HG02885 (cell line): ENCODE results near the gene UBE2G1.
"Not testable (repeated sequence)": the region's sequence is repeated elsewhere in the genome, so short reads cannot be mapped to it uniquely, and the experiment has no call there.

Source experiments
- ATAC-seq: cut with Tn5 transposase; IDR thresholded peaks from one replicate; pipeline ENCODE4 v1.9.1; 2021; ENCODE audit warnings: mild to moderate bottlenecking; ENCODE audit not compliant: unreplicated experiment, poor library complexity

UBE2G1 gene

DNA sequence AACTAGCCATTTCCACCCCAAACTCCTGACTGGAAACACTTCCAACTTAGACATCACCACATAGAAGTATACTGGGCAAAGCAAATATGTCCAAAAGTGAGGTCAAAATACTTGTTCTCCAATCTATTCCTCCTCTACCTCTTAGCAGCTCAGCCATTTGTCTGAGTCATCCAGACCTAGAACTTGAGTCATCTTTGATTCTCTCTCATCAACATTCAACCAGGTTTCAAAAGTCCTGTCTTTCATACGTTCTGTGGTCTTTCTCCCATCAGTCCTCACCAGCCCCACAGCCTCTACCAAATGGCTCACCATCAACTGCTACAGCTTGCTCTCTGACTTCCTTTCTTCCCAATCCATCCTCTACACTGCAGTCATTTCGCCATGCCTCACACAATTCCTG lies 109.5 kb downstream of the UBE2G1 start:
- no peak for ATAC-seq

DNA sequence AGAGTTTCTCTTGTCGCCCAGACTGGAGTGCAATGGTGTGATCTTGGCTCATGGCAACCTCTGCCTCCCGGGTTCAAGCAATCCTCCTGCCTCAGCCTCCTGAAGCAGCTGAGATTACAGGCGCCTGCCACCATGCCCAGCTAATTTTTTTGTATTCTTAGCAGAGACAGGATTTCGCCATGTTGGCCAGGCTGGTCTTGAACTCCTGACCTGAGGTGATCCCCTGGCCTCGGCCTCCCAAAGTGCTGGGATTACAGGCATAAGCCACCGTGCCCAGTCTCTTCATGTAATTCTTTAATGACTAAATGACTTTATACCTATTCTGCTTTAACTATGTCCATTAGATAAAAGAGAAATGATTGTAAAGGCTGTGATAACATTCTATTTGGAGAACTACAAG lies 111.2 kb downstream of the UBE2G1 start:
- ATAC-seq, result not testable (repeated sequence)

DNA sequence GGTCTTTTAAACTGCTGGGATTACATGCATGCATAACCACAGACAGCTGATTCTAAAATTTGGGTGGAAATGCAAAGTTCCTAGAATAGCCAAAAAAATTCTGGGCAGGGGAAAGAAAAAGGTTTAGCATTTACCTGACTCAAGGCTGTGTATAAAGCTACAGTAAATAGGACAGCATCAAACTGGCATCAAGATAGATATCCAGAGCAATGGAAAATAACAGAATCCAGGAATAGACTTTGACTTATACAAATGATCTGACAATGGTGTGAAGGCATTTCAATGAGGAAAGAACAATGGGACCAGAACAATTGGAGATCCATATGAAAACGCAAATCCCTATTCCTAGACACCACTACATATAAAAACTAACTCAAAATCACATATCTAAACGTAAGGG lies 115.6 kb downstream of the UBE2G1 start:
- no peak for ATAC-seq

DNA sequence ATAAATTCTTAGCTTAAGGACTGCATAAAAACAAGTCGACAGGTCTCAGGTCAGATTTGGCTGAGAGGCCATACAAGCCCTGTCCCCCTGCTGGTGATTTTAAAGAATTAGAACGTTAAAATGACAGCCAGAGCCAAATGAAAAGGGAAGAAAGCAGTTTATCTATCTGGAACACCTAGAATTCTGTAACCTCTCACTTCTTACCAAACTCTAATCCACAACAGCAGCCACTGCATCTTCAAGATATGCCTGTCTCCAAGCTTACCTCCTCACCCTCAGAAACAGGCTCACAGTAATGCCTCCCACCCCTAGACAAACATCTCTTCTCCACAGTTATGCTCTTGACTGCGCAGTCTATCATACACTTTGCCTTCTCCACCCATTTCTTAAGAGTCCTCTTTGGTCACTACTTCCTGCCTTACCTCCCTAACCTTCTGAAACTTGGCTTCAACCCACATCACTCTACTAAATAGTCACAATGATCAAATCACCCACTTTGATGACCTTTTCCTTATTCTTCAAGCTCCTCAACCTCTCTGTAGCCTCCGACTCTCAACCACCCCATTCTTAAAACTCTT lies 116.9 kb downstream of the UBE2G1 start:
- no peak for ATAC-seq

DNA sequence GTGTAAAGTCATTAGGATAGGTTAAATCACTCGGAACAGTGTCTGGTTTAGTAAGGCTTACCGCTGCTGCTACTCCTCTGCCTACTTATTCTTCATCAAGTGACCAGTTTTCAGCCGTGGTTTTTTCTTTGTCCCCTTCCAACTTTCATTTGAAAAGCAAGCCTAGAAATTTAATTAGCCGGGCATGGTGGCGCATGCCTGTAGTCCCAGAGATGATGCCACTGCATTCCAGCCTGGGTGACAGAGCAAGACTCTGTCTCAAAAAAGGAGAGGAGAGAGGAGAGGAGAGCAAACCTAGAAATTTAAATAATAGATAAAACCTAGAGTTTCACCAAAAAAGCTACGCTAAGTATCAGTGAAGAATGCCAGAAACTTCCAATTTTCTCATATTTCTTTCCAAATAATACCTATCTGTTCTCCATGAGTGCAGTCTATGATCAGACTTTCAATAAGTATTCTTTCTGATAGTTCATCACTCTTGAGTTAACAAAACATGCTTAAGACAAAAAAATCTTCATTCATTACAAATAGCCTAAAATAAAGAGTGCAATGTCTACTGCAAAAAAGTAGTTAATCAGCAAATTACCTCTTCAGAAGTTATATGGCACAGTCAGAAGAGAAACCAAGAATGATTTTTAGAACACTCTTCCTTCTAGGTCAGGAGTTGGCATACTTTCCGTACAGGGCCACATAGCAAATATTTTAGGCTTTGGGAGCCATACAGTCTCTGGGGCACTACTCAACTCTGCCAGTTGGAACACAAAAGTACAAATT lies 117.8 kb downstream of the UBE2G1 start:
- ATAC-seq, result no peak

DNA sequence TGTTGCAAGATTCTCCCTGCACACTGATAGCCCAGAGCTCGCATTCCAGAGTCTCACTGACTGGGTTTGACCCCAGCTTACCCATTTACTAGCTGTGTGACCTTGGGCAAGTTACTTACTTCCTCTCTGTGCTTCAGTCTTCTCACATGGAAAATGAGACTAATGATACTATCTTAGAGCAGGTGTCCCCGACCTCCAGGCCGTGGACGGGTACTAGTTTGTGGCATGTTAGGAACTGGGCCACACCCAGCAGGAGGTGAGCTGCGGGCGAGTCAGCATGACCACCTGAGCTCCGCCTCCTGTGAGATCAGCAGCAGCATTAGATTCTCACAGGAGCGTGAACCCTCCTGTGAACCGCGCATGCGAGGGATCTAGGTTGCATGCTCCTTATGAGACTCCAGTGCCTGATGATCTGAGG lies 118.5 kb downstream of the UBE2G1 start:
- no peak for ATAC-seq

DNA sequence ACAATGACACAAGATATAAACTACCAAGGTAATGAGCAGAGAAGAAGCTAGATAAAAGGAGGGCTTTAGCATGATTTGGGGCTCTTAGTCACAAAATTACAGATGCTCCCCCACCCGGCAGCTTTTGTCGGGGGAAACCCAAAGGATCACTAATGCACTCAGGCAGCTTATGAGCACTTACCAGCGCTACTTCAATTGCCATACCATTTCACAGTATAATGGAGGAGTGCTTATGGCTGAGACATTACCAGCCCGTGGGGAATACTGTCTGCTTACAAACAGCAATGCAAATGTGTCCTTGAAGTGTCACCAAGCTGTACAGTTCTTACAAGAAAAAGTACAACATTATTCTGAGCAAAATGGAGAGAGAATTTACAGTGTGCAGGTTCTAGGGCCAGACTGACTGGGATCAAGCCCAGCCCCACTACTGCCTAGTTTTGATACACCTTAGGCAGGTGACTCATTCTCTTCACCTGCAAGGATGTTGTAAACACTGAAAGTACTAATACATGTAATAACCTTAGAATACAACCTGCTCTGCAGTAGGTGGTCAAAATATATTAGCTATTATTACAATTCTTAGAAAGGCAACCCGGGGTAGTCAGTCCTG lies 119.0 kb downstream of the UBE2G1 start:
- ATAC-seq, result no peak

DNA sequence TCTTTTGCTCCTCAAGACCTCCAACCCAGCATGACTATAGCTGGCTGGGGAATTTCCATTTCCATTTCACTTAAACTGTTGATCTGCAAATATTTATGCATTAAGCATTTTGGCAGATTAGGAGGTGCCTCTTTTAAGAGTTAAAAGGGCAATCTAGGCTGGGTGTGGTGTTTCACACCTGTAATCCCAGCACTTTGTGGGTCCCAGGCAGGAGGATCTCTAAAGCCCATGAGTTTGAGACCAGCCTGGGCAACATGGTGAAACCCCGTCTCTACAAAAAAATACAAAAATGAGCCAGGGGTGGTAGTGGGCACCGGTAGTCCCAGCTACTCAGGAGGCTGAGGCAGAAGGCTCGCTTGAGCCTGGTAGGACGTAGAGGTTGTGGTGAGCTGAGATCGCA lies 119.8 kb downstream of the UBE2G1 start:
- ATAC-seq, result no peak

DNA sequence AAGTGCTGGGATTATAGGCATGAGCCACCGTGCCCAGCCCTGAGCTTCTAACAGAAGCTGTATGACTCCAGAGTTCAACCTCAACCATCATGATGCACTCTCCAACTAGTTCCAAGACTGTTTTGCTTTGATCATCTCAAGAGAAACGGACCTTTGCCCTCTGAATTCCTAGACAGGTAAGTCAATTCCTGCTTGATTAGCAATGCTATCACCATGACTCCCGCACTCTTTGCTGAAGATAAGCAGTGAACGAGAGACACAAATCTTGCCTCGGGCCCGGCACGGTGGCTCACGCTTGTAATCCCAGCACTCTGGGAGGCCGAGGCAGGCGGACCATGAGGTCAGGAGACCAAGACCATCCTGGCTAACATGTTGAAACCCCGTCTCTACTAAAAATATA lies 124.9 kb downstream of the UBE2G1 start:
- no peak for ATAC-seq

DNA sequence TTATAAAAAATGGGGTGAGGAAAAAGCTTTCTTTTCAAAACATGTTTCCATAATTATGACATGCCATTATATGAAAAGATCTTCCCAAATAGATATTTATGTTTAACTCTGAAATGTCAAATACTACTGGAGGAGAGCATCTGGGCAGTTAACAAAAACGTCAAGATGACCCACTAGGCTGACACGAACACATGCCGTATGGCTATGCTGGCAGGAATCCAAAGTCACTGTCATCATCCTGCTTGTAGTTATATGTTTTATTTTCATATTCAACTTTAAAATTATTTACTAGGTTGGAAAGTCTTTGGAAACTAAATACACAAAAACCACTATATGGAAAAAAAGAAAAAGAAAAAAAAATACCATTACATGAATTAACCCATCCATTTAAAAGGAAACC lies 130.0 kb downstream of the UBE2G1 start:
- no peak for ATAC-seq

DNA sequence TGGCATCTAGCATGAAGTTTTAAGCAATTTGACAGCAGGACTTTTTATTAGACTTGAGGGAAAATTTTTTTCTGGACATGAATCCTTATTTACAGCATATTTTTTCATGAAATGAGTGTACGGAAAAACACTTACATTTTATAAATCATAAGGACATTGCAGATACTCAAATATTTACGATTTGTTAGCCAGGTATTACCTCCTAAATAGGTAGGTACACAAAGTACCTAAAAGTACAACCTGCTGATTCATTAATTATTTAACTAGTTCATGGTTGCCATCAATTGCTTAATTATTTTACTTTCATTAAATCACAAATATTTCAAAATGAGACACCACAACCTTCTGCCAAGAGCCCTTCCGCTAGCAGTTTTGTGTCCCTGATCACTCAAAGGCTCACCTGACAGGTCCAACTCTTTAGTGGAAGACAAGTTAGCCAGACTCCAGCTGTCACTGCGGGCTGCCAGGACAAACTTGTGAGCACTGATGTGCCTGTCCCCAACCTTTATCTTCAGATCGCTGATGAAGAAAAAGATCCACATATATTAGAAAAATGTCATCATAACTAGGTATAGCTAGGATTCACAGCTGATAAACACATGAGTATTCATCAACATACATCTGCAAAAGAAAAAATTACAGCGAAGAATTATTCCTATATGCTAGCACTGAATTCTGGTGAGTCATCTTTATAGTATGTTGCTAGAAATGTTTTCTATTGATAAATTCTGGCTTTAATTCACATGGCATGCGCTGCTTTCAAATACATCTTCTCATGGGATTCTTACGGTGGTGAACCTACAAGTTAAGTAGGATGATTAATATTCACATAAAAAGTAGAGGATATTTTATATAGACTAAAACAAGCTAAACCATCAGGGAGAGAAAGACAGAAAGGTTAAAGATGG lies 130.8 kb downstream of the UBE2G1 start:
- ATAC-seq, result no peak

DNA sequence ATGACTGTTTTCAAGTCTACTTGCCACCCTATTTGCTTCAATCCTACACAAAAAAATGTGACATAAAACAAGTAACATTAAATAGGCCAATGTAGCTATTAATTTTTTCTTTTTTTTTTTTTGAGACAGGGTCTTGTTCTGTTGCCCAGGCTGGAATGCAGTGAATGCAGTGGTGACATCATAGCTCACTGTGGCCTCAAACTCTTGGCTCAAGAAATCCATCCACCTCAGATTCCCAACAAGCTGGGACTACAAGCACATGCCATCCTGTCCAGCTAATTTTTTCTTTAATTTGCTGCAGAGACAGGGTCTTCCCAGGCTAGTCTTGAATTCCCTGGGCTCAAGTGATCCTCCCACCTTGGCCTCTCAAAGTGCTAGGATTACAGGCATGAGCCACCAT lies 132.1 kb downstream of the UBE2G1 start:
- ATAC-seq, result no peak

DNA sequence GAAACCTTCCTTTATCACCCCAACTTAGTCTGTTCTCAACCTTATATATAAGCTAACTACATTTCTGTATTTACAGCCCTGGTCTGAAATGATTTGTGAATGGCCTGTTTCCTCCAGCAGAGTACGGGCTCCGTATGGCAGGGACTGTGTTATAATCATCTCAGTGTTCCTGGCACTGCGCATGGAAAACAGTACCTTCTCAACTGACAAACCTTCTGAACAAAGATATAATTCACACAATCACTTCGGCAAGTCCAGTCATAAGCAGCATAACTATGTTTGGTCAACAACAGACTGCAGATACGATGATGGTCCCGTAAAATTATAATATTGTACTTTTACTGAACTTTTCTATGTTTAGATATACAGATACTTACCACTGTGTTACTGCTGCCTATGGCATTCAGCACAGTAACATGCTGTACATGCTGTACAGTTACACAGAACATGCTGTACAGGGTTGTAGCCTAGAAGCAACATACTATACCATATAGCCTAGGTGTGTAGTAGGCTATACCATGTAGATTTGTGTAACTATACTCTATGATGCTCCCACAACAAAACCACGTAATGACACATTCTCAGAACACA lies 132.7 kb downstream of the UBE2G1 start:
- ATAC-seq, result no peak

DNA sequence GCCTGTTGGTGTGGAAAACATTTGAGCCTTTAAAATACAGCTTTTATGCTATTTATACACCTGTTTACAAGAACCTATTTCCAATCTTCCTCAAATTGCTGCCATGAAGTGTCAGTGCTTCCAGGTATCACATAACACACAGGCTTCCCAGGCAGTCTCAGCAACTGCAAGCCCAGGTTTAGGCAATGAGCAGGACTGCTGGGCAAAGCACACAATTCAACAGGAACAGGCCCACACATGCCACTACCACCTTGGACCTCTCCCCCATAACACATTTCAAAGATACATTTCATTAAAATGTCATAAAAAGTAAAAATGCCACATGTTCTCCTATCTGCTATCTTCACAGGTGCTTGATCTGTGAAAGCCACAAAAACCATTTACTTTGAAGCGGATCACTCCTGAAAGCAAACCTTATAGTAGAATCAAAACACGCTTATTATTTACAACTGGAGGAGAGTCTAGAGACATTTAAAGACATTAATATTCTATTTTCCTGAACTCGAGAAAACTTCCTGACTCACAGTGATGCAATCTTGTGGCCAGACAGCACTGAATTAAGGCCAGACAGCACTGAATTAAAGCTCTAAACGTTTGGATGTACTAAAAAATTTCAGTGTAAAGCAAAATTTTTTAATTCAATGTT lies 134.2 kb downstream of the UBE2G1 start:
- no peak for ATAC-seq

DNA sequence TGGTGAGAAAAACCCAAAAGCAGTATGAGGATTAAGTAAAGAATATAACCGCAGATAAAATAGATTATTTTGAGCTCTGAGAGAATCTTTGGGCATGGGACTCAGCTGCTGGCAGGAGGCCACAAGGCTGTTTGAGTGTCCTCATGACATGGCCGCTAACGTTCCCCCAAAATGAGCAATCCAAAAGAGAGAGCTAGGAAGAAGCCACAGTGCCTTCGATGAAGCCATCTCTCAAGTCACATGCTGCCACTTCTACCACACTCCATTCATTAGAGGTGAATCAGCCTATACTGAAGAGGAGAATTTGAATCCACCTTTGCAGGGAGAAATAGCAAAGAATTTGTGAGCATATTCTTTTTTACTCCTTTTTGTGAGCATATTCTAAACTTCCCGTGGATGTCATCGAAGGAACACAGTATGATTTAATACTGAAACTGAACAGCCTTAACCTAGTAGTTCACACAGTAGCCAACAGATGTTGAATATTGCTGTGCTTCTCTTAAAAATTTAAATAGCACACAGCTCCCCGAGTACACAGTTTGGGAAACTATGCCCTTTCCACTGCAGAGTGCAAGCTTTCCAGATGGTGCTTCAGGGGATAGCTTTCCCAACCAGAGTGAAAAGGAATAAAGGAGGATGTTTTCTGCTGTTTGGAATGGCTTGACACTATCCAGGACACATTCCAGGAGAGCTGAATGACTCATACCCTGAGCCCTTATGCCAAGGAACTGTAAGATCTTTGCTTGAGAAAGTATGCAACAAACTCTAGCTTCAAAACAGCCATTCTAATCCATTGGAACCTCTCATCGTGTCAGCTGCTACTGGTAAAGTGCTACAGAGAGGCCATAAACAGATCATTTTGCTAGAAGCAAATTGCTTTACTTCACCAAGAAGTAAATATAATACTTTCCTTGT lies 136.6 kb downstream of the UBE2G1 start:
- no peak for ATAC-seq

DNA sequence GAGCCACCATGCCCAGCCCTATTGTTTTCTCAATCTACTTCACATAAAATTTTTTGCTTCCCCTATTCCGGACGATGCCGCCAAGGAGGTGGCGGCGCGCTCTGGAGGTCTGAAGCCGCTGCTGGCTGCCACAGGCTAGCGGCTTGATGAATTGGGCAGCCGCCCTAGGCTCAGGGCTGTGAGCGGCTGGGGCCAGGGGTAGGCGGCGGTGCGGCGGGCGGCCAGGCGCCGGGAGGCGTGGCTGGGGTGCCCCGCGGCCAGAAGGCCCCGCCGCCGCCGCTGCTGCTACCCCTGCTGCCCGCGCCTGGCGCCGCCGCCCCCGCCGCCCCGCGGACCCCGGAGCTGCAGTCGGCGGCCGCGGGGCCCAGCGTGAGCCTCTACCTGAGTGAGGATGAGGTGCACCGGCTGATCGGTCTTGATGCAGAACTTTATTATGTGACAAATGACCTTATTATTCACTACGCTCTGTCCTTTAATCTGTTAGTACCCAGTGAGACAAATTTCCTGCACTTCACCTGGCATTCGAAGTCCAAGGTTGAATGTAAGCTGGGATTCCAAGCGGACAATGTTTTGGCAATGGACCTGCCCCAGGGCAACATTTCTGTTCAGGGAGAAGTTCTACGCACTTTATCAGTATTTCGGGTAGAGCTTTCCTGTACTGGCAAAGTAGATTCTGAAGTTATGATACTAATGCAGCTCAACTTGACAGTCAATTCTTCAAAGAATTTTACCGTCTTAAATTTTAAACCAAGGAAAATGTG lies 144.4 kb downstream of the UBE2G1 start:
- ATAC-seq, result no peak

DNA sequence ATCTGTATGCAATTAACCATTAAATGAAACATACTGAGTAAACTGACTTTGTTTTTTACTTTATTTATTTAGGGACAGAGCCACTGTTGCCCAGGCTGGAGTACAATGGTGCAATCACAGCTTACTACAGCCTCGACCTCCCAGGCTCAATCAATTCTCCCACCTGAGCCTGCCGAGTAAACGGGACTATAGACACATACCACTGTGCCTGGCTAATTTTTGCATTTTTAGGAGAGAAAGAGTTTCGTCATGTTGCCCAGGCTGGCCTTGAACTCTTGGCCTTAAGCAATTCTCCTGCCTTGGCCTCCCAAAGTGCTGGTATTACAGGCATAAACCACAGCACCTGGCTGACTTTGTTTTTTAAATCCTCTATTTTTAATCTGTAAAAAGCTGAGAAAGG lies 145.3 kb downstream of the UBE2G1 start:
- no peak for ATAC-seq

DNA sequence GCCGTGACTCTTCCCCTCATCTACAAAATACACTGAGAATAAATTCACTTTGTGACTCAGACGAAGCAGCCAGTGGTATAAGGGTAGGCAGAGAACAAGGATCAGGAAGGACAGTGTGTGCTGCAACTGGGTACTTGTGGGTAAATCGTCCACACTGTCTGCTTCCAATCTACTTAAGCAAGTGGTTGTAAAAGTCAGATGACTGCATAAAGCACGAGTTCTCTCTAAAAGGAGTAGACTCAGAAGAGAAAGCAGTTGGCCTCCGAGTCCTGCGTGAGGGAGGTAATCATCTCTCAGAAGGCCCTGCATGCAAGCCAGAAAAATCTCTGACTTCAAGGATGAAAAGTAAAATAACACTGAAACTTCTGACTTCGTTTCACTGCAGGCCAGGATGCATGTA lies 145.8 kb downstream of the UBE2G1 start:
- ATAC-seq, result no peak
